Measurements from ENCODE around the gene STRN3.

STRN3 gene

GRCh38 chr14:31022386-31022785, 3.8 kb downstream of the STRN3 start:
- TF ChIP-seq GATA2 (IDR thresholded peaks at IDR 0.05; ENCODE audit: low read depth, low read length), result no peak
- TF ChIP-seq GATA3 (IDR thresholded peaks at IDR 0.05; ENCODE audit: low read depth, low read length), result no peak

GRCh38 chr14:31021576-31021949, 4.6 kb downstream of the STRN3 start:
- TF ChIP-seq GATA2 (IDR thresholded peaks at IDR 0.05; ENCODE audit: low read depth, low read length), result no peak
- TF ChIP-seq GATA3 (IDR thresholded peaks at IDR 0.05; ENCODE audit: low read depth, low read length), result no peak

- TF ChIP-seq GATA3 (IDR thresholded peaks at IDR 0.05; ENCODE audit: low read depth, low read length) (no peak), GATA2 (IDR thresholded peaks at IDR 0.05; ENCODE audit: low read depth, low read length) (no peak)
Measured at GRCh38 chr14:31020834-31021575, 5.2 kb downstream of the STRN3 start.

- no peak for TF ChIP-seq GATA3 (IDR thresholded peaks at IDR 0.05; ENCODE audit: low read depth, low read length)
- no peak for TF ChIP-seq GATA2 (IDR thresholded peaks at IDR 0.05; ENCODE audit: low read depth, low read length)
Measured at GRCh38 chr14:31018057-31018645, 8.0 kb downstream of the STRN3 start.

GRCh38 chr14:31013841-31014240, 12.3 kb downstream of the STRN3 start:
- TF ChIP-seq GATA3 (IDR thresholded peaks at IDR 0.05; ENCODE audit: low read depth, low read length), result no peak
- no peak for TF ChIP-seq GATA2 (IDR thresholded peaks at IDR 0.05; ENCODE audit: low read depth, low read length)

GRCh38 chr14:31010935-31011334, 15.2 kb downstream of the STRN3 start:
- no peak for TF ChIP-seq GATA3 (IDR thresholded peaks at IDR 0.05; ENCODE audit: low read depth, low read length)
- TF ChIP-seq GATA2 (IDR thresholded peaks at IDR 0.05; ENCODE audit: low read depth, low read length), result no peak

GRCh38 chr14:31009836-31010574, 16.2 kb downstream of the STRN3 start:
- no peak for TF ChIP-seq GATA3 (IDR thresholded peaks at IDR 0.05; ENCODE audit: low read depth, low read length)
- no peak for TF ChIP-seq GATA2 (IDR thresholded peaks at IDR 0.05; ENCODE audit: low read depth, low read length)

GRCh38 chr14:31006703-31007102, 19.5 kb downstream of the STRN3 start:
- TF ChIP-seq GATA2 (IDR thresholded peaks at IDR 0.05; ENCODE audit: low read depth, low read length) (no peak), GATA3 (IDR thresholded peaks at IDR 0.05; ENCODE audit: low read depth, low read length) (no peak)

GRCh38 chr14:31003284-31003683, 22.9 kb downstream of the STRN3 start:
- no peak for TF ChIP-seq GATA3 (IDR thresholded peaks at IDR 0.05; ENCODE audit: low read depth, low read length)
- no peak for TF ChIP-seq GATA2 (IDR thresholded peaks at IDR 0.05; ENCODE audit: low read depth, low read length)

- TF ChIP-seq GATA3 (IDR thresholded peaks at IDR 0.05; ENCODE audit: low read depth, low read length), result no peak
- TF ChIP-seq GATA2 (IDR thresholded peaks at IDR 0.05; ENCODE audit: low read depth, low read length), result no peak
Measured at GRCh38 chr14:31001339-31001658, 24.9 kb downstream of the STRN3 start.

GRCh38 chr14:31000629-31001338, 25.4 kb downstream of the STRN3 start:
- no peak for TF ChIP-seq GATA3 (IDR thresholded peaks at IDR 0.05; ENCODE audit: low read depth, low read length)
- no peak for TF ChIP-seq GATA2 (IDR thresholded peaks at IDR 0.05; ENCODE audit: low read depth, low read length)

GRCh38 chr14:30999038-30999773, 27.0 kb downstream of the STRN3 start:
- TF ChIP-seq GATA2 (IDR thresholded peaks at IDR 0.05; ENCODE audit: low read depth, low read length) (no peak), GATA3 (IDR thresholded peaks at IDR 0.05; ENCODE audit: low read depth, low read length) (no peak)

- TF ChIP-seq GATA2 (IDR thresholded peaks at IDR 0.05; ENCODE audit: low read depth, low read length), result no peak
- no peak for TF ChIP-seq GATA3 (IDR thresholded peaks at IDR 0.05; ENCODE audit: low read depth, low read length)
Measured at GRCh38 chr14:30998100-30998706, 28.0 kb downstream of the STRN3 start.
